Activated T-helper 17 cell treated with anti-CD3 and anti-CD28 coated beads, Interleukin-2, amount 50 U/mL, for 72 hours (primary cell): Measurements from ENCODE around the gene SLC5A4. TPM values are rescaled to one million over a fixed set of nuclear protein-coding genes. Genes with fewer than 3 reads are reported as not detected.

Experiments used
- ATAC-seq: fragments of 150-1000 bp; cut with Tn5 transposase; replicated peaks from 2 replicates; pipeline ENCODE4 v1.10.0; 2021; ENCODE audit warnings: mild to moderate bottlenecking, moderate library complexity
- H3K27ac Mint-ChIP-seq: one replicate; pipeline ENCODE4 v1.8.0; 2022; ENCODE audit warnings: mixed read lengths
- H3K27me3 Mint-ChIP-seq: one replicate; pipeline ENCODE4 v1.8.0; 2022; ENCODE audit warnings: mixed read lengths
- H3K36me3 Mint-ChIP-seq: one replicate; pipeline ENCODE4 v1.8.0; 2022; ENCODE audit warnings: low read depth, mild to moderate bottlenecking, mixed read lengths
- H3K4me1 Mint-ChIP-seq: one replicate; pipeline ENCODE4 v1.8.0; 2022; ENCODE audit warnings: mixed read lengths
- H3K4me3 Mint-ChIP-seq: one replicate; pipeline ENCODE4 v1.8.0; 2022; ENCODE audit warnings: mild to moderate bottlenecking, mixed read lengths
- H3K9me3 Mint-ChIP-seq: one replicate; pipeline ENCODE4 v1.8.0; 2022; ENCODE audit warnings: mixed read lengths
- total RNA-seq, 2 donors: library from RNA; stranded (reverse); gene quantifications; one replicate each; pipeline ENCODE4 v1.2.3, GENCODE V29; 2022

SLC5A4 gene
- total RNA-seq, 2 donors from 2014 or later: not detected

- no peak for ATAC-seq
- H3K36me3 Mint-ChIP-seq: no peaks in the 10 kb centered on the region
- H3K27me3 Mint-ChIP-seq: peaks cover 30% of the 10 kb centered on the region
- no peak overlapping the region for H3K27ac Mint-ChIP-seq
- H3K4me3 Mint-ChIP-seq: no peak overlapping the region
- no peaks in the 10 kb centered on the region for H3K9me3 Mint-ChIP-seq
- no peaks in the 10 kb centered on the region for H3K4me1 Mint-ChIP-seq
Measured at GRCh38 chr22:32248276-32248675, 6.9 kb downstream of the SLC5A4 start.

- no peak for ATAC-seq
- Mint-ChIP-seq H3K27me3 (peaks cover 24% of the 10 kb centered on the region), H3K9me3 (no peaks in the 10 kb centered on the region), H3K36me3 (no peaks in the 10 kb centered on the region), H3K4me3 (no peak overlapping the region), H3K27ac (no peak overlapping the region), H3K4me1 (no peaks in the 10 kb centered on the region)
Measured at GRCh38 chr22:32246166-32246565, 9.0 kb downstream of the SLC5A4 start.

DNA sequence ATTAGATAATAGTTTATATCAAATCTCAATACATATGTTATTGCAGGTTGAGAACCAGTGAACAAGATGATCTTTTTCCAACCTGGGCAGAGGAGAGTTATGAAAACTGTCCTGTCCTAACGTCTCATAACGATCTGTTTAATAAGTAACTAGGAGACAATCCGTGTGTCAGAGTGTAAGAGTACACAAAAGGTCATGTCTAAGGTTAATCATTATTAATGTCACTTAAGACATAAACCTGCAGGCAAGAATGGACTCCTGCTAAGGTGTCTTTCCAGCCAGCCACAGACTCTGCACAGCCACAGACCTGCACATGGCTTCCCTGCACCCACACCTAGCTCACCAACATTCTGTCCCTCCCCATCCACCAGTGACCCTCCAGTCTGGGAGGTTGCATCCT, 10.1 kb downstream of the SLC5A4 start:
- ATAC-seq: no peak
- H3K27ac Mint-ChIP-seq: no peak overlapping the region
- H3K27me3 Mint-ChIP-seq: peaks cover 19% of the 10 kb centered on the region
- no peaks in the 10 kb centered on the region for H3K9me3 Mint-ChIP-seq
- H3K36me3 Mint-ChIP-seq: no peaks in the 10 kb centered on the region
- no peaks in the 10 kb centered on the region for H3K4me1 Mint-ChIP-seq
- no peak overlapping the region for H3K4me3 Mint-ChIP-seq

DNA sequence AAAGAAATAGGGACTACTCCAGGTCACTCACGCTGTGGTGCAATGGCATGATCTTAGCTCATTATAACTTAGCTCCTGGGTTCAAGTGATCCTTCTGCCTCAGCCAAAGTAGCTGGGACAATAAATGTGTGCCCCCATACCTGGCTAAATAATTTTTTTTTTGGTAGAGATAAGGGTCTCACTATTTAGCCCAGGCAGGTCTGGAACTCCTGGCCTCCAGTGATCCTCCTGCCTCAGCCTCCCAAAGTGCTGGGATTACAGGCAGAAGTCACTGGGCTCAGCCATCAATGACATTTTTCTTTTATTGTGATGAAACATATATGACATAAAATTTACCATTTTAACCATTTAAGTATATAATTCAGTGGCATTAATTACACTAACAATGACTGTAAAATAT, 10.6 kb downstream of the SLC5A4 start:
- no peaks in the 10 kb centered on the region for H3K9me3 Mint-ChIP-seq

DNA sequence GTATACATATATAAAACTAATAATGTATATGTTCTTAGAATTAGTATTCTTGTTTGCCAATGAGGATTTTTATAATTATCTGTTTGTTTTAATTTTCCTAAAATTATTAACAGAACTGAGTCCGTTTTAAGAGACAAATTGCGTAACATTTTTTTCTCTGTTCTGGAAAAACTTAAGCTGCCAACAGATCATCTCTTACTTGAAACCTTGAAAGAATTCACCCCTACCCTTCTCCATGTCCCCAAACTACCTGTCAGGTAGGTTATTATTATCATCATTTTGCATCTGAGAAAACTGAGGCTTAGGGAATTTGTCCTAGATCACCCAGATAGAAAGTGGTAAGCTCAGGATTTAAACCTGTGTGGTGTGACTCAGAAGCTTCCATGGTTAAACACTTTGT, 14.7 kb downstream of the SLC5A4 start:
- H3K27ac Mint-ChIP-seq: no peak overlapping the region
- no peaks in the 10 kb centered on the region for H3K36me3 Mint-ChIP-seq
- H3K27me3 Mint-ChIP-seq: peaks cover 6% of the 10 kb centered on the region
- H3K4me1 Mint-ChIP-seq: no peaks in the 10 kb centered on the region
- no peak overlapping the region for H3K4me3 Mint-ChIP-seq
- no peaks in the 10 kb centered on the region for H3K9me3 Mint-ChIP-seq
- no peak for ATAC-seq

More for the DNA sequence above, 10.6 kb downstream of the SLC5A4 start:
- no peaks in the 10 kb centered on the region for H3K4me1 Mint-ChIP-seq
- no peak overlapping the region for H3K27ac Mint-ChIP-seq
- peaks cover 16% of the 10 kb centered on the region for H3K27me3 Mint-ChIP-seq
- no peak for ATAC-seq
- no peak overlapping the region for H3K4me3 Mint-ChIP-seq
- no peaks in the 10 kb centered on the region for H3K36me3 Mint-ChIP-seq

DNA sequence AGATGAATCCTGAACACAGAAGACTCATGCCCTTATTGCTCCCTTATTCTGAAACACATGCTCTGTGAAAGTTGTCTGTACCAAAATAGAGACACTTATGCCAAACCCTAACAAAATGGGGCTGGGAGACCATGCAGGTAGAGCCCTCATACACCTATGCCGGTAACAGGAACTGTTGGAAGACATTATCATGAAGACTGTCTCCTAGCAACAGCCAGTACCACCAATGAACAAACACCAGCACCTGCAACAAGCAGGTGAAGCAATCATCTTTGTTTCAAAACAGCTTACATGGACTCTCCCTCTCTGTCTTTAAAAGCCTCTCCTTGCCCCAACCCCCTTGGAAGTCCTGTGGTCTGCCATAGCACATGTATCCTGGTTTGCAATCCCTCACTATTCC, 17.2 kb downstream of the SLC5A4 start:
- Mint-ChIP-seq H3K27me3 (peaks cover 19% of the 10 kb centered on the region), H3K4me3 (no peak overlapping the region), H3K36me3 (no peaks in the 10 kb centered on the region)

GRCh38 chr22:32236970-32237369, 18.2 kb downstream of the SLC5A4 start:
- peaks cover 25% of the 10 kb centered on the region for H3K27me3 Mint-ChIP-seq
- H3K36me3 Mint-ChIP-seq: no peaks in the 10 kb centered on the region
- no peak for ATAC-seq
- no peaks in the 10 kb centered on the region for H3K4me1 Mint-ChIP-seq
- no peak overlapping the region for H3K4me3 Mint-ChIP-seq
- no peaks in the 10 kb centered on the region for H3K9me3 Mint-ChIP-seq
- no peak overlapping the region for H3K27ac Mint-ChIP-seq

More for the DNA sequence above, 17.2 kb downstream of the SLC5A4 start:
- Mint-ChIP-seq H3K27ac (no peak overlapping the region), H3K4me1 (no peaks in the 10 kb centered on the region), H3K9me3 (no peaks in the 10 kb centered on the region)
- no peak for ATAC-seq

- Mint-ChIP-seq H3K36me3 (no peaks in the 10 kb centered on the region), H3K9me3 (no peaks in the 10 kb centered on the region), H3K4me1 (no peaks in the 10 kb centered on the region), H3K27me3 (peaks cover 22% of the 10 kb centered on the region), H3K27ac (no peak overlapping the region), H3K4me3 (no peak overlapping the region)
- ATAC-seq: no peak
Measured at GRCh38 chr22:32233091-32233490, 22.1 kb downstream of the SLC5A4 start.

GRCh38 chr22:32232191-32232830, 22.8 kb downstream of the SLC5A4 start:
- no peaks in the 10 kb centered on the region for H3K36me3 Mint-ChIP-seq
- no peak overlapping the region for H3K4me3 Mint-ChIP-seq
- no peak for ATAC-seq
- peaks cover 20% of the 10 kb centered on the region for H3K27me3 Mint-ChIP-seq
- H3K4me1 Mint-ChIP-seq: no peaks in the 10 kb centered on the region
- H3K9me3 Mint-ChIP-seq: no peaks in the 10 kb centered on the region
- no peak overlapping the region for H3K27ac Mint-ChIP-seq

DNA sequence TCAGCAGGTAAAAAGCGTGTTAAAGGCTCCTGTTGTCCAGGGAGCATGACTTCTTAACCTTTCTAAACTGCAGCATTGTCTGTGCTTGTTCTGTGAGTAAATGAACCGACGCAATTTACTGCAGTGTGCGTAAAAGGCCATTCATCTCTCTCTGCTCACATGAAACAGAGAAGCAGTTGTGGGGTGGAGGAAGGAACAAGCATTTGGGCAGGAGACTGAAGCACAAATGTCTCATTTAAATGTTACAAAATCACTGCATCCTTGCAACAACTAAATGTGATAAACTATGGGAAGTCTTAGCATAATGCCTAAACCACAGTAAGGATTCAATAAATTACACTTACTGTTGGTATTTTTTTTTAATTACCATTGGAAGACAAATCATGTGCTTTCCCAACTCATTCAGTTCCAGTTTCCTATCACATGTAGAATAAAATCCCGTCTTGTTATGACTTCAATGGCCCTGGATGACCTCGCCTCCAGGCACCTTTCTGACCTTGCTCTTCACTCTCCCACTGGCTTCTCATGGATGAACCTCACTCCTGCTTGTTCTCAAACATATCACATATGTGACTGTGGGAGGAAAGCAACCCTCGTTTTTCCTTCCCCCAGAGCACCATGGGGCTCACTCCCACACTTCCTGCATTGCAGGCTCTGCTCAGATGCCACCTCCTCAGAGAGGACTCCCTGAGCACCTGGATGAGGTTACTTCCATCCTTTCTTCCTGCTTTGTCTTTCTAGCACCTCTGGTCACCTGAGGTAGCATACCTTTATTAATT, 28.6 kb downstream of the SLC5A4 start:
- Mint-ChIP-seq H3K4me3 (no peak overlapping the region), H3K9me3 (no peaks in the 10 kb centered on the region), H3K27me3 (peaks cover 8% of the 10 kb centered on the region), H3K36me3 (no peaks in the 10 kb centered on the region), H3K27ac (no peak overlapping the region), H3K4me1 (no peaks in the 10 kb centered on the region)
- ATAC-seq: no peak

DNA sequence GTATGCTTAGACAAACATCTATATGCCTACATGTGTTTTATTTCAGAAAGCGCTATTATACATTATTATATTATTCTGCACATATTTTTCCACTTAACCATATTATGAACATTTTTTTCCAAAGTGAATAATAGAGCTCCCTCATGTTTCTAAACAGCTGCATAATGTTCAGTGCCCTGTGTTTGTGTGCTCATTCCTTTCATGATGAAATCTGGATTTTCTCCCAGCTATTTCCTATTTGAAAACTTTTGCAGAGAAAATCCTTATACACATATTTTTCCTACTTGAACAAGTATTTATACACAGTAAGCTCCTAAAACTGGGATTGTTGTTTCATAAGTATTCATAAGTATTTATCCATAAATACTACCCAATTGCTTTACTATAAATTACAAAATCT, 32.2 kb downstream of the SLC5A4 start:
- Mint-ChIP-seq H3K36me3 (no peaks in the 10 kb centered on the region), H3K27me3 (peaks cover 8% of the 10 kb centered on the region), H3K4me1 (no peaks in the 10 kb centered on the region), H3K4me3 (no peak overlapping the region), H3K9me3 (no peaks in the 10 kb centered on the region), H3K27ac (no peak overlapping the region)
- no peak for ATAC-seq

DNA sequence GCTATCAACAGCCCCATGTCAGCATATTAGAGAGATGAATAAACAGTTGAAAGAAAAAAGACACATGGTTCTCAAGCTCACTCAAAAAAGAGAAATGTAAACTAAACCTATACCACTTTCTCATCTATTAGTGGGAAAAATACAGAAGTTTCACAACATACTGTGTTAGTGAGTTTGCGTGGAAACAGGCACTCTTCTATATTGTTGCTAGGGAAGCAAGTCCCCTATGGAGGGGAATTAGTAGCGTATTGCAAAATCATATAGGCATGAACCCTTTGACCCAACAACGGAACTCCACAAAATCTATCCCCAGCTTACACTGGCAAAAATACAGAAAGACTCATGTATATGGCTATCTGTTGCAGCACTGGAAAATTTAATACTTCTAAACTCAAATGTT, 36.1 kb downstream of the SLC5A4 start:
- no peak overlapping the region for H3K4me3 Mint-ChIP-seq
- H3K4me1 Mint-ChIP-seq: no peaks in the 10 kb centered on the region

DNA sequence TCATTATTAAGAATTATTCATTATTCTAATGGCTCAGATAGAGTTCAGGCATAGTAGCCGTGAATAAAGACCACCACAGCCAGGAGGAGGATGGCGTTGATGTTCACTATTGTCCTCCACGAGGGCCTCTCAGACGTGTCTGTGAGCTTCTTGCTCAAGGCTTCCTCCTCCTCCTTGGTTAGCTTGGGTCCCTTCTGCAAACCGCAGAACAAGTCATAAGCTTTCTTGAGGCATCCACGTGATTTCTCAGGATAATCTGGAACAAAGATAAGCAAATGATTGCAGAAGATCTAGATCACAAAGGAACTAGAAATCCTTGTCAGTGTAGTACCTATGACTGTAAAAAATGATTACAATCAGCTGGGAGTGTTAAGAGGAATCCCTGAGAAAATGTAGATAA, 36.7 kb downstream of the SLC5A4 start:
- no peaks in the 10 kb centered on the region for H3K9me3 Mint-ChIP-seq
- H3K4me1 Mint-ChIP-seq: no peaks in the 10 kb centered on the region
- no peak for ATAC-seq
- peaks cover 8% of the 10 kb centered on the region for H3K27me3 Mint-ChIP-seq
- no peak overlapping the region for H3K4me3 Mint-ChIP-seq
- H3K27ac Mint-ChIP-seq: no peak overlapping the region
- H3K36me3 Mint-ChIP-seq: no peaks in the 10 kb centered on the region

More for the DNA sequence above, 36.1 kb downstream of the SLC5A4 start:
- peaks cover 8% of the 10 kb centered on the region for H3K27me3 Mint-ChIP-seq
- no peaks in the 10 kb centered on the region for H3K36me3 Mint-ChIP-seq
- ATAC-seq: no peak
- H3K9me3 Mint-ChIP-seq: no peaks in the 10 kb centered on the region
- no peak overlapping the region for H3K27ac Mint-ChIP-seq

DNA sequence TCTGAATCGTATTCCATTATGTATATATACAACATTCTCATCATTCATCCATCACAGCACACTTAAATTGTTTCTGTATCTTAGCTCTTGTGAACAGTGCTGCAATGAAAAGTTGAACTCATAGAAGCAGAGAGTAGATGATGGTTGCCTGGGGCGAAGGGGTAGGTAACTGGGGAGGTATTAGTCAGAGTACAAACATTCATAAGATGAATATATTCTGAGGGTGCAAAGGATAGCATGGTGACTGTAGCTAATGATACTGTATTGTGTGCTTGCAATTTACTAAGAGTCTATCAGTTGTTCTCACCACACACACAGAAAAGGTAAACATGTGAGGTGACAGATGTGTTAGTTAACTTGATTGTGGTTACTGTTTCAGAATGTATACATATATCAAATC, 37.7 kb downstream of the SLC5A4 start:
- Mint-ChIP-seq H3K9me3 (no peaks in the 10 kb centered on the region), H3K36me3 (no peaks in the 10 kb centered on the region), H3K27me3 (peaks cover 11% of the 10 kb centered on the region), H3K27ac (no peak overlapping the region), H3K4me3 (no peak overlapping the region), H3K4me1 (no peaks in the 10 kb centered on the region)
- no peak for ATAC-seq

GRCh38 chr22:32216911-32217310, 38.2 kb downstream of the SLC5A4 start:
- Mint-ChIP-seq H3K27ac (no peak overlapping the region), H3K4me1 (no peaks in the 10 kb centered on the region), H3K4me3 (no peak overlapping the region), H3K9me3 (no peaks in the 10 kb centered on the region), H3K36me3 (no peaks in the 10 kb centered on the region), H3K27me3 (peaks cover 11% of the 10 kb centered on the region)
- no peak for ATAC-seq
